Measurements from ENCODE around the gene CCDC85C.

The CCDC85C gene

GRCh38 chr14:99509871-99510555 is 94.0 kb downstream of the CCDC85C start:
- no peak for DNase-seq (ENCODE audit: low spot score)

- DNase-seq (ENCODE audit: low spot score): no peak
Observed at GRCh38 chr14:99508896-99509629, 94.9 kb downstream of the CCDC85C start.

- DNase-seq (ENCODE audit: low spot score): no peak
Observed at GRCh38 chr14:99507860-99508640, 96.0 kb downstream of the CCDC85C start.

GRCh38 chr14:99506276-99506675 is 97.7 kb downstream of the CCDC85C start:
- no peak for DNase-seq (ENCODE audit: low spot score)

- DNase-seq (ENCODE audit: low spot score): no peak
Observed at GRCh38 chr14:99505089-99505488, 98.9 kb downstream of the CCDC85C start.

- no peak for DNase-seq (ENCODE audit: low spot score)
Observed at GRCh38 chr14:99503848-99504453, 100.1 kb downstream of the CCDC85C start.

GRCh38 chr14:99502989-99503421 is 101.0 kb downstream of the CCDC85C start:
- no peak for DNase-seq (ENCODE audit: low spot score)

- no peak for DNase-seq (ENCODE audit: low spot score)
Observed at GRCh38 chr14:99497894-99498293, 106.1 kb downstream of the CCDC85C start.

GRCh38 chr14:99497341-99497740 is 106.7 kb downstream of the CCDC85C start:
- DNase-seq (ENCODE audit: low spot score): no peak

- DNase-seq (ENCODE audit: low spot score): no peak
Observed at GRCh38 chr14:99484106-99484505, 119.9 kb downstream of the CCDC85C start.

- DNase-seq (ENCODE audit: low spot score): no peak
Observed at GRCh38 chr14:99481745-99482099, 122.3 kb downstream of the CCDC85C start.

- peak; percentile 94 for DNase-seq (ENCODE audit: low spot score)
Observed at GRCh38 chr14:99480917-99481744, 122.9 kb downstream of the CCDC85C start, which contains the start of gene CCNK. CCNK (plus strand) TSS chr14:99481409; CDS start chr14:99492678, 11,269 bp downstream.

- DNase-seq (ENCODE audit: low spot score): peak; percentile 45
Observed at GRCh38 chr14:99479906-99480869, 123.8 kb downstream of the CCDC85C start, which contains the start of gene SETD3. SETD3 (minus strand) TSS chr14:99480859; CDS start chr14:99465805, 15,054 bp downstream.

GRCh38 chr14:99479160-99479905 is 124.7 kb downstream of the CCDC85C start:
- DNase-seq (ENCODE audit: low spot score): no peak

GRCh38 chr14:99478128-99478527 is 125.9 kb downstream of the CCDC85C start:
- DNase-seq (ENCODE audit: low spot score): no peak

GRCh38 chr14:99476864-99477263 is 127.1 kb downstream of the CCDC85C start:
- DNase-seq (ENCODE audit: low spot score): no peak

- no peak for DNase-seq (ENCODE audit: low spot score)
Observed at GRCh38 chr14:99475660-99476059, 128.3 kb downstream of the CCDC85C start.

GRCh38 chr14:99475179-99475578 is 128.8 kb downstream of the CCDC85C start:
- DNase-seq (ENCODE audit: low spot score): no peak

GRCh38 chr14:99473458-99473857 is 130.5 kb downstream of the CCDC85C start:
- DNase-seq (ENCODE audit: low spot score): no peak

Measured in HuH-7.5 (cell line).